ENCODE data around the gene PACSIN2.

- TF ChIP-seq, protein P1, sequence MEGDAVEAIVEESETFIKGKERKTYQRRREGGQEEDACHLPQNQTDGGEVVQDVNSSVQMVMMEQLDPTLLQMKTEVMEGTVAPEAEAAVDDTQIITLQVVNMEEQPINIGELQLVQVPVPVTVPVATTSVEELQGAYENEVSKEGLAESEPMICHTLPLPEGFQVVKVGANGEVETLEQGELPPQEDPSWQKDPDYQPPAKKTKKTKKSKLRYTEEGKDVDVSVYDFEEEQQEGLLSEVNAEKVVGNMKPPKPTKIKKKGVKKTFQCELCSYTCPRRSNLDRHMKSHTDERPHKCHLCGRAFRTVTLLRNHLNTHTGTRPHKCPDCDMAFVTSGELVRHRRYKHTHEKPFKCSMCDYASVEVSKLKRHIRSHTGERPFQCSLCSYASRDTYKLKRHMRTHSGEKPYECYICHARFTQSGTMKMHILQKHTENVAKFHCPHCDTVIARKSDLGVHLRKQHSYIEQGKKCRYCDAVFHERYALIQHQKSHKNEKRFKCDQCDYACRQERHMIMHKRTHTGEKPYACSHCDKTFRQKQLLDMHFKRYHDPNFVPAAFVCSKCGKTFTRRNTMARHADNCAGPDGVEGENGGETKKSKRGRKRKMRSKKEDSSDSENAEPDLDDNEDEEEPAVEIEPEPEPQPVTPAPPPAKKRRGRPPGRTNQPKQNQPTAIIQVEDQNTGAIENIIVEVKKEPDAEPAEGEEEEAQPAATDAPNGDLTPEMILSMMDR (IDR thresholded peaks at IDR 0.05): no peak
- no peak for TF ChIP-seq EP300 (IDR thresholded peaks at IDR 0.05)
- TF ChIP-seq POLR2A (IDR thresholded peaks at IDR 0.05): no peak
Observed at GRCh38 chr22:42893371-42894150, 121.4 kb downstream of the PACSIN2 start.
